Rectal smooth muscle tissue (tissue), 1 donor: Measurements from ENCODE around the gene JPT2.
"Not testable (repeated sequence)": the region's sequence is repeated elsewhere in the genome, so short reads cannot be mapped to it uniquely, and the experiment has no call there.

Experiments
- H3K27ac ChIP-seq: one replicate; pipeline ENCODE4 v1.7.0; 2013; ENCODE audit warnings: low read depth, low read length, inconsistent platforms
- H3K27me3 ChIP-seq: one replicate; pipeline ENCODE4 v1.7.0; 2013; ENCODE audit warnings: low read length; ENCODE audit not compliant: control insufficient read depth, insufficient read depth
- H3K36me3 ChIP-seq: one replicate; pipeline ENCODE4 v1.7.0; 2013; ENCODE audit warnings: low read length; ENCODE audit not compliant: control insufficient read depth, insufficient read depth
- H3K4me1 ChIP-seq: one replicate; pipeline ENCODE4 v1.7.0; 2013; ENCODE audit warnings: low read length; ENCODE audit not compliant: control insufficient read depth, insufficient read depth
- H3K4me3 ChIP-seq: one replicate; pipeline ENCODE4 v1.7.0; 2013; ENCODE audit warnings: low read length
- H3K9ac ChIP-seq: one replicate; pipeline ENCODE4 v1.7.0; 2013; ENCODE audit warnings: low read length

The JPT2 gene

GRCh38 chr16:1721372-1721771, 43.3 kb downstream of the JPT2 start:
- no peak overlapping the region for H3K4me3 ChIP-seq
- H3K27ac ChIP-seq: no peak overlapping the region
- no peak overlapping the region for H3K9ac ChIP-seq
- no peaks in the 10 kb centered on the region for H3K27me3 ChIP-seq
- H3K4me1 ChIP-seq: no peaks in the 10 kb centered on the region
- H3K36me3 ChIP-seq: peaks cover 5% of the 10 kb centered on the region

- Histone ChIP-seq H3K27me3 (no peaks in the 10 kb centered on the region), H3K27ac (no peak overlapping the region), H3K36me3 (peaks cover 14% of the 10 kb centered on the region), H3K4me1 (no peaks in the 10 kb centered on the region), H3K9ac (no peak overlapping the region), H3K4me3 (no peak overlapping the region)
These were observed 45.5 kb downstream of the JPT2 start for GRCh38 chr16:1723450-1724147.

DNA sequence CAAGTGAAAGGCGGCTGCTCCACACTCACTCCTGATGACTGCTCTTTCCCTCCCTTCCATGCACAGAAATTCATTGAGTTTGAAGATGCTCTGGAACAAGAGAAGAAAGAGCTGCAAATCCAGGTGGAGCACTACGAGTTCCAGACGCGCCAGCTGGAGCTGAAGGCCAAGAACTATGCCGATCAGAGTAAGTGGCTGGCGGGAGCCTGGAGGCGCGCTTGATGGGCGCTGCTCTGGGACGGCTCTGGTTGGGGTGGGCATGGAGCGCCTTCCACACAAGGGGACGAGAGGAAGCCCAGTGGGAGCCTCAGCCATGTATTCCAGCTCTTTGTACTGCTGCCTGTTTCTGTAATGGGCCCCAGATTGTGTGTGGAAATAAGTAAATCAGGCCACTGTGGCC, 46.4 kb downstream of the JPT2 start:
- H3K4me3 ChIP-seq: no peak overlapping the region
- no peaks in the 10 kb centered on the region for H3K4me1 ChIP-seq
- no peak overlapping the region for H3K9ac ChIP-seq
- H3K27me3 ChIP-seq: no peaks in the 10 kb centered on the region
- H3K27ac ChIP-seq: no peak overlapping the region
- peaks cover 17% of the 10 kb centered on the region for H3K36me3 ChIP-seq

DNA sequence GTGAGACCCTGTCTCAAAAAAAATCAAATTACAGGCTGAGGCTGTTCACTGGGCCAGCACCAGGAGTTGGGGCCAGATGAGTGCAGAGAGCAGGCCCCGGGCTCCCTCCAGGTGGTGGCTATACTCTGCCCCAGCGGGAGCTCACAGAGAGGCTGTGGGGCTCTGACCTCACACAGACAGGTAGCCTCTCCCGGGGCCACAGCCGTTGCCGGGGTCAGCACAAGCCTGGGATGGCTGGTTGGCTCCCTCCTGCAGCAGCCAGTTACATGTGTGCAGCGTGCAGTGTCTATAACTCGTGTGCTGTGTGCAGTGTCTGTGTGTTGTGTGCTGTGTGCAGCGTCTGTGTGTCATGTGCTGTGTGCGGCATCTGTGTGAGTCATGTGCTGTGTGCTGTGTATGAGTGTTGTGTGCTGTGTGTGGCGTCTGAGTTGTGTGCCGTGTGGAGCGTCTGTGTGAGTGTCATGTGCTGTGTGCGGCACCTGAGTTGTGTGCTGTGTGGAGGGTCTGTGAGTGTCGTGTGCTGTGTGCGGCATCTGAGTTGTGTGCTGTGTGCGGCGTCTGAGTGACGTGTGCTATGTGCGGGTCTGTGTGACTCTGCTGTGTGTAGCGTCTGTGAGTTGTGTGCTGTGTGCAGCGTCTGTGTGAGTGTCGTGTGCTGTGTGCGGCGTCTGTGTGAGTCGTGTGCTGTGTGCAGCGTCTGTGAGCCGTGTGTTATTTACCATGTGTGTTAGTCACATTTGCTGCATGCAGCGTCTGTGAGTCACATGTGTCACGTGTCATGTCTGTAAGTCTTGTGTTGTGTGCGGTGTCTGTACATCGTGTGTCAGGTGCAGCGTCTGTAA, 48.8 kb downstream of the JPT2 start:
- no peaks in the 10 kb centered on the region for H3K4me1 ChIP-seq
- H3K9ac ChIP-seq: no peak overlapping the region
- H3K27me3 ChIP-seq: no peaks in the 10 kb centered on the region
- H3K36me3 ChIP-seq: peaks cover 17% of the 10 kb centered on the region
- H3K4me3 ChIP-seq: no peak overlapping the region
- H3K27ac ChIP-seq: no peak overlapping the region

GRCh38 chr16:1727651-1728624, 49.9 kb downstream of the JPT2 start:
- H3K36me3 ChIP-seq: peaks cover 21% of the 10 kb centered on the region
- no peak overlapping the region for H3K9ac ChIP-seq
- no peak overlapping the region for H3K27ac ChIP-seq
- no peaks in the 10 kb centered on the region for H3K4me1 ChIP-seq
- no peak overlapping the region for H3K4me3 ChIP-seq
- H3K27me3 ChIP-seq: no peaks in the 10 kb centered on the region

- Histone ChIP-seq H3K9ac (no peak overlapping the region), H3K4me1 (no peaks in the 10 kb centered on the region), H3K4me3 (no peak overlapping the region), H3K27ac (no peak overlapping the region), H3K36me3 (peaks cover 26% of the 10 kb centered on the region), H3K27me3 (no peaks in the 10 kb centered on the region)
These were observed 50.9 kb downstream of the JPT2 start for GRCh38 chr16:1729026-1729425.

DNA sequence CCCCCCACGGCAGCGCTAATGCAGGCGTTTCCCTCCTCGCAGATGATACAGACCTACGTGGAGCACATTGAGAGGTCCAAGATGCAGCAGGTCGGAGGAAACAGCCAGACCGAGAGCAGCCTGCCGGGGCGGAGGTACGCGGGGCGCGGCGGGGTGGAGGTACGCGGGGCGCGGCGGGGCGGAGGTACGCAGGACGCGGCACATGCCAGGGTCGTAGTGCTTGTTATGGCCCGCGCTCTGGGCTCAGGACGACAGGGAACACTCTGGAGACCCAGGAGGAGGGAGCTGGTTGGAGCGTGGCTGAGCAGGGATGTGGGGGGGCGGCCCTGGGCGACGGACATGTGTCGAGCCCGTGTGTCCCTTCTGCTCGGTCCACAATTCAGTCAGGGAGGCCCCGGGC, 51.4 kb downstream of the JPT2 start:
- no peak overlapping the region for H3K9ac ChIP-seq
- H3K4me1 ChIP-seq: no peaks in the 10 kb centered on the region
- H3K27ac ChIP-seq: no peak overlapping the region
- H3K4me3 ChIP-seq: no peak overlapping the region
- H3K27me3 ChIP-seq: no peaks in the 10 kb centered on the region
- H3K36me3 ChIP-seq: peaks cover 28% of the 10 kb centered on the region

- Histone ChIP-seq H3K36me3 (peaks cover 31% of the 10 kb centered on the region), H3K27ac (no peak overlapping the region), H3K4me1 (no peaks in the 10 kb centered on the region), H3K9ac (no peak overlapping the region), H3K27me3 (no peaks in the 10 kb centered on the region), H3K4me3 (no peak overlapping the region)
These were observed 53.0 kb downstream of the JPT2 start for GRCh38 chr16:1731073-1731472.

DNA sequence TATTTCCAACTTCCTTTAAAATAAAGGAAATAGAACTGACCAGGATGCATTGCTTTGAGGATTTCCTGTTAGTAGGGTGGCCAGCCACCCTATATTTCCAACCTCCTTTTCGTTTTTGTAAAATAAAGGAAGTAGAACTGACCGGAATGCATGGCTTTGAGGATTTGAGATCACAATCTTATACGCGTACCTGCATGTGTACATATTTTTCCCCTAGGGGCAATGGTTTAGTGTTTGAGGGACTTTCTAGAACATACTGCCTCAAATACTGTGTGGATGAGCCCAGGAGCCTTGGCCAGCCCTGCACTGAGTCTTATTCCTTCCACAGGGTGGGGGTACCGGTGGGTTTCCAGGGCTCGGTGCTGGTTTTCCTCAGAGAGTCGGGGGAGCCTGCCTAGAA, 53.5 kb downstream of the JPT2 start:
- H3K36me3 ChIP-seq: peaks cover 28% of the 10 kb centered on the region
- no peak overlapping the region for H3K9ac ChIP-seq
- H3K27ac ChIP-seq: no peak overlapping the region
- H3K4me1 ChIP-seq: no peaks in the 10 kb centered on the region
- no peaks in the 10 kb centered on the region for H3K27me3 ChIP-seq
- no peak overlapping the region for H3K4me3 ChIP-seq

DNA sequence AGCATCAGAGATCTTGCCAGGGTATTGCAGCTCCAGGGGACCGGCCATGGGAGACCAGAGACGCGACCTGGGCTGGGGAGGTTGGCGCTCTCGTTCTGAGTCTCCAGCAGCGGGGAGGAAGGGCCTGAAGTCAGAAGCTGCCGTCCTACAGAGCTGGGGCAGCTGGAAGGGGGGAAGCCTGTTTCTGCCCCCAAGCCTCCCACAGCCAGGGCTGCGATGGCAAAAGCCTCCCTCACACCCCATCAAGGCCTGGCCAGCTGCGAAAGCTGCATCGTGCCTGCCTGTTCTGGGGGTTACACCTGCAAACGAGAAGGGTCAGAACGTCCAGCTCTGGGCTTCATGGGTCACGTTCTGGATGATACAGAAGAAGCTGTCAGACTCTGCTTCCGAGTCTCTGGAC, 54.0 kb downstream of the JPT2 start:
- no peak overlapping the region for H3K9ac ChIP-seq
- H3K36me3 ChIP-seq: peaks cover 23% of the 10 kb centered on the region
- H3K27me3 ChIP-seq: no peaks in the 10 kb centered on the region
- no peak overlapping the region for H3K4me3 ChIP-seq
- no peaks in the 10 kb centered on the region for H3K4me1 ChIP-seq
- no peak overlapping the region for H3K27ac ChIP-seq

GRCh38 chr16:1732551-1732987, 54.5 kb downstream of the JPT2 start:
- H3K27ac ChIP-seq, H3K9ac ChIP-seq, H3K4me3 ChIP-seq, H3K4me1 ChIP-seq, H3K27me3 ChIP-seq: not testable (repeated sequence)
- H3K36me3 ChIP-seq: peaks cover 22% of the 10 kb centered on the region

DNA sequence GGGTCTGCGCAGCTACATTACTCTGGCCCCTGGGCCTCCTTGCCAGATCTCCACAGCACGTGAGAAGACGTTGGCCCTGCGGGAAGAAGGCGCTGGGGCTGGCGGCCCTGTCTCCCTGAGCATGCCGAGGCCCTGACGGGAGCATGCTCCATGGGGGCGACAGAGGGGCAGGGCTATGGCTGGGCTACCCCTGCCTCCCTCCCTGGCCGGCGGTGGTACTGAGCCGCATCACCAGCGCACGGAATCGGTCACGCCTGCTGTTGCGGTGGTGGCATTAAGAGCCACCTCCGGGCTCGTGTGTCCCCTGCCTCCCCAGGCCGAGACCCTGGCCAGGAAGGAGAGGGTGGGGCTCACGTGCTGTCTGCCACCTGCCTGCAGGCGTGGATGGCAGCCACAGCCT, 56.0 kb downstream of the JPT2 start:
- no peak overlapping the region for H3K9ac ChIP-seq
- no peaks in the 10 kb centered on the region for H3K27me3 ChIP-seq
- H3K4me3 ChIP-seq: no peak overlapping the region
- no peaks in the 10 kb centered on the region for H3K4me1 ChIP-seq
- no peak overlapping the region for H3K27ac ChIP-seq
- H3K36me3 ChIP-seq: peaks cover 18% of the 10 kb centered on the region
